ENCODE data around the gene HAP1. TPM values are rescaled to one million over a fixed set of nuclear protein-coding genes. Genes with fewer than 3 reads are reported as not detected.

HAP1 gene
- total and polyA plus RNA-seq, 11 donors, result 0.07 to 0.35 (median 0.10) TPM; not detected in 6

DNA sequence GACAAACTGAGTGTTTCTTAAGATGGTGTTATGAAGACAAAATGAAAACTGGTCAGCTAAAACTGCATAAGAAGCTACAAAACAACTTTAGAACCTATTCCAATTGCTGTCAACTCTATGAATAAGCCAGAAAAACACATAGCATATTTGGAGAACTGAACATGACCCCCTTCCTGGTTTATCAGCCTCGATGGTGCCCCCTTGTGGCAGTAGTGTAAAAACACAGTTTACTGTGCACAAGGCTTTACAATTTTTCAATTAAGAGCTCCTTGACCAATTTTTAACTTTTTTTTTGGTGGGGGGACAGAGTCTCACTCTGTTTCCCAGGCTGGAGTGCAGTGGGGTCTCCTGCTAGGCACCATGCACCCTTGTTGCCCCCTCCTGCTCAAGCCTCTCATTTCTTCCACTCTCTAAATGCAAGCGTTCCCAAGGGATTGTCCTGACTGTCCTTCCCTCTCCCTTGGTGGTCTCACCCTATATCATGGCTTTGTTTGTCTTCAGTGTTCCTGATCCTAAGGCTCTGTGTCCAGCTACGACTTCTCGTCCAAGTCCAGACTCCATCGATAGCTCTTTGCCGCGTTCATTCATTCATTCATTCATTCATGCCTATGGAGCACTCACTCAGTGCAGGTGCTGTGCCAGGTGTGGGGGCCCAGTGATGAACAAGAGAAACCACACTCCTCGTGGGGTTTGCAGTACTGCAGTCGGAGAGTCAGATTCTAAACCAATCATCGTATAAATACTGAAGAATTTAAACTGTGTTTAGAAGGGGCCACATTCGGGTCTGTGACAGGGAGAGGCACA is 38.3 kb downstream of the HAP1 start:
- ATAC-seq, result peak in 2 of 4 donors; percentile 1 to 12
- H3K27ac ChIP-seq, result peak overlapping the region in 5 of 12 donors; percentile 35 to 70 (median 53)

DNA sequence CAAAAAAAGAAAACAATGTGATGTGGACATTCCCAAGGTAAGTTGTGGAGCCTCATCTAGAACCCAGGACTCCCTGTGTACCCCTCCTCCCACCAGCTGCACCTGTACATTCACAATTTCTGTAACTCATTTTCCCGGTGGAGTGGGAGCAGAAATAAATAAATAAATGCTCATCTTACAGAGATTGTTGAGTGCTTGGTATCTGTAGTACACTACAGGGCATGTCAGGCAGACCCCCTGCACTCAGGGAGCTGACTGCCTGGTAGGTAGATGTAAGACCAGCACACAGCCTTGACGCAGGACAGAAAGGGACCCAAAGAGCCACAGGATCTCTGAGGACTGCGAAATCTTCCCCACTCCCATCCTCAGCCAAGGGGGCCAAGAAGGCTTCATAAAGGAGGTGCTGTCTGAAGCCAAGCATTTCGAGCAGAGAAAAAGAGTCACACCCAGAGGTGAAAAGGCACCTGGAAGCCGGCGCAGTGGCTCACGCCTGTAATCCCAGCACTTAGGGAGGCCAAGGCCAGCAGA is 39.2 kb downstream of the HAP1 start:
- WGBS, 4 donors, result 79 to 86% (median 83%) methylated on average over 7 of the region's 7 CpGs
- no peak overlapping the region for H3K4me3 ChIP-seq
- intact Hi-C loops (cut with DNase I), result loop anchor here in 1 of 10 donors (10.0 kb wide), 1 partner anchor 80 kb away; no protein-coding TSS in a partner anchor
- no peaks in the 10 kb centered on the region for H3K27me3 ChIP-seq
- TF ChIP-seq POLR2A (IDR thresholded peaks at IDR 0.05), result no peak
- TF ChIP-seq, protein P1, sequence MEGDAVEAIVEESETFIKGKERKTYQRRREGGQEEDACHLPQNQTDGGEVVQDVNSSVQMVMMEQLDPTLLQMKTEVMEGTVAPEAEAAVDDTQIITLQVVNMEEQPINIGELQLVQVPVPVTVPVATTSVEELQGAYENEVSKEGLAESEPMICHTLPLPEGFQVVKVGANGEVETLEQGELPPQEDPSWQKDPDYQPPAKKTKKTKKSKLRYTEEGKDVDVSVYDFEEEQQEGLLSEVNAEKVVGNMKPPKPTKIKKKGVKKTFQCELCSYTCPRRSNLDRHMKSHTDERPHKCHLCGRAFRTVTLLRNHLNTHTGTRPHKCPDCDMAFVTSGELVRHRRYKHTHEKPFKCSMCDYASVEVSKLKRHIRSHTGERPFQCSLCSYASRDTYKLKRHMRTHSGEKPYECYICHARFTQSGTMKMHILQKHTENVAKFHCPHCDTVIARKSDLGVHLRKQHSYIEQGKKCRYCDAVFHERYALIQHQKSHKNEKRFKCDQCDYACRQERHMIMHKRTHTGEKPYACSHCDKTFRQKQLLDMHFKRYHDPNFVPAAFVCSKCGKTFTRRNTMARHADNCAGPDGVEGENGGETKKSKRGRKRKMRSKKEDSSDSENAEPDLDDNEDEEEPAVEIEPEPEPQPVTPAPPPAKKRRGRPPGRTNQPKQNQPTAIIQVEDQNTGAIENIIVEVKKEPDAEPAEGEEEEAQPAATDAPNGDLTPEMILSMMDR (IDR thresholded peaks at IDR 0.05), result no peak
- DNase-seq, result no peak
- H3K27ac ChIP-seq, result peak overlapping the region in 1 of 12 donors; percentile 70
- peaks cover 0 to 56% (median 54%) of the 10 kb centered on the region in 9 donors for H3K36me3 ChIP-seq
- ATAC-seq, result peak in 1 of 4 donors; percentile 13
- H3K4me1 ChIP-seq, result peaks cover 12 to 54% (median 40%) of the 10 kb centered on the region in 12 donors
- no peaks in the 10 kb centered on the region for H3K9me3 ChIP-seq

More for the DNA sequence above, 38.3 kb downstream of the HAP1 start:
- DNase-seq, result peak in 4 of 5 donors; percentile 54 to 67 (median 66)
- Histone ChIP-seq H3K9me3 (no peaks in the 10 kb centered on the region), H3K27me3 (no peaks in the 10 kb centered on the region), H3K36me3 (peaks cover 0 to 47% (median 44%) of the 10 kb centered on the region in 9 donors), H3K4me3 (no peak overlapping the region), H3K4me1 (peaks cover 3 to 44% (median 31%) of the 10 kb centered on the region in 12 donors)
- TF ChIP-seq POLR2A (IDR thresholded peaks at IDR 0.05), result no peak
- TF ChIP-seq, protein P1 (IDR thresholded peaks at IDR 0.05), result peak; percentile 71 to 91 (median 84)
- intact Hi-C loops (cut with DNase I), result loop anchor here in 1 of 10 donors (10.0 kb wide), 1 partner anchor 79 kb away; no protein-coding TSS in a partner anchor
- 54 to 61% (median 58%) methylated on average over 11 of the region's 11 CpGs for WGBS, 4 donors

DNA sequence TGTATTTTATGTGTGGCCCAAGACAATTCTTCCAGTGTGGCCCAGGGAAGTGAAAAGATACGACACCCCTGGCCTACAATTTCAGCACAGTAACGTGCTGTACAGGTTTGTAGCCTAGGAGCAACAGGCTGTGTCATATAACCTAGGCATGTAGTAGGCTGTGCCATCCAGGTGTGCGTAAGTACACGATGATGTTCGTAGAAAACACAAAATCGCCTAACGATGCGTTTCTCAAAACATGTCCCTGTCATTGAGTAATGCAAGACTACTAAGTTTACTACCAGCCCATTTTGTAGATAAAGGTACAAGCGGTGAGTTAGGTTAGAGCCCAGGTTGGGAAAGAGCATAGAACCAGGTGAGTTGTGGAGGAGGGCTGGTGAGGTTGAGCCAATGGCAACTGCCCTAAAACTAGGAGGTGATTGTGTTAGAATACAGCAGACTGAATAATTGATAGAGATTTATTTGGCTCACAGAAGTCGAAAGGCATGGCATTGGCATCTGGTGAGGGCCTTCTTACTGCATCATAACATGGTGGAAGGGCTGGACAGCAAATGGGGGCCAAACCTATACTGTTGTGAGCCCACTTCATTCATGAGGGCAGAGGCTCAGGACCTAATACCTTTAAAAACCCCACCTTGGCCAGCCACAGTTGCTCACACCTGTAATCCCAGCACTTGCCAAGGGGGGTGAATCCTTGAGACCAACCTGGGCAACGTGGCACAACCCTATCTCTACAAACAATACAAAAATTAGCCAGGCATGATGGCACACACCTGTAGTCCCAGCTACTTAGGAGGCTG is 41.5 kb downstream of the HAP1 start:
- no peak overlapping the region for H3K27ac ChIP-seq

More for the DNA sequence above, 41.5 kb downstream of the HAP1 start:
- no peak for DNase-seq
- peaks cover 0 to 65% (median 62%) of the 10 kb centered on the region in 9 donors for H3K36me3 ChIP-seq
- H3K4me3 ChIP-seq, result no peak overlapping the region
- peaks cover 14 to 58% (median 49%) of the 10 kb centered on the region in 12 donors for H3K4me1 ChIP-seq
- no peak for ATAC-seq
- WGBS, 4 donors, result 88 to 90% (median 89%) methylated on average over 11 of the region's 11 CpGs
- no peaks in the 10 kb centered on the region for H3K9me3 ChIP-seq
- TF ChIP-seq POLR2A (IDR thresholded peaks at IDR 0.05), result no peak
- TF ChIP-seq, protein P1 (IDR thresholded peaks at IDR 0.05), result no peak
- intact Hi-C loops (cut with DNase I), result loop anchor here in 2 of 10 donors (5.0 to 10.0 kb wide), 2 partner anchors 82 to 84 kb away; no protein-coding TSS in a partner anchor
- no peaks in the 10 kb centered on the region for H3K27me3 ChIP-seq

Data from heart left ventricle (tissue), 16 donors.